Activated CD8-positive, alpha-beta T cell treated with anti-CD3 and anti-CD28 coated beads for 36 hours (primary cell): ENCODE results near the gene FOXE1. TPM values are rescaled to one million over a fixed set of nuclear protein-coding genes. Genes with fewer than 3 reads are reported as not detected.

Source experiments
- ATAC-seq: fragments of 200-7000 bp; cut with Tn5 transposase; one replicate; pipeline ENCODE4 v1.10.0; 2021; ENCODE audit warnings: mild to moderate bottlenecking, moderate library complexity
- CTCF ChIA-PET: fragments of 350-600 bp; sonication (Branson Sonifier 250); formaldehyde crosslinking; loops from one replicate; lab custom pipeline; 2021; ENCODE audit warnings: antibody characterized with exemption; lab: Charles Lee
- POLR2A ChIA-PET: fragments of 350-600 bp; sonication (Branson Sonifier 250); formaldehyde crosslinking; loops from one replicate; lab custom pipeline; 2021; ENCODE audit warnings: antibody characterized with exemption; lab: Charles Lee
- DNase-seq: peaks from one replicate; pipeline ENCODE4 v3.0.0-alpha.2; 2020
- H3K27ac Mint-ChIP-seq: one replicate; pipeline ENCODE4 v1.8.0; 2021; ENCODE audit warnings: mild to moderate bottlenecking, mixed read lengths
- H3K27me3 Mint-ChIP-seq: one replicate; pipeline ENCODE4 v1.8.0; 2021; ENCODE audit warnings: mixed read lengths
- H3K36me3 Mint-ChIP-seq: one replicate; pipeline ENCODE4 v1.8.0; 2021; ENCODE audit warnings: low read depth, mixed read lengths
- H3K4me1 Mint-ChIP-seq: one replicate; pipeline ENCODE4 v1.8.0; 2021; ENCODE audit warnings: low read depth, mixed read lengths
- H3K4me3 Mint-ChIP-seq: one replicate; pipeline ENCODE4 v1.8.0; 2021; ENCODE audit warnings: mild to moderate bottlenecking, moderate library complexity, mixed read lengths
- H3K9me3 Mint-ChIP-seq: one replicate; pipeline ENCODE4 v1.8.0; 2021; ENCODE audit warnings: mixed read lengths
- intact Hi-C: fragments of 100-400 bp; cut with micrococcal nuclease; formaldehyde crosslinking; loops from one replicate; pipeline ENCODE4 v1.10.0; 2022
- total RNA-seq, 2 experiments: library from RNA; stranded (reverse); gene quantifications; one replicate each; pipeline ENCODE4 v1.2.3, GENCODE V29; 2021
- TF ChIP-seq, protein P1 (sequence below): fragments of 200-600 bp; IDR thresholded peaks from one replicate; pipeline ENCODE4 v1.8.0; 2022; ENCODE audit warnings: antibody characterized with exemption, mild to moderate bottlenecking

FOXE1 gene
- total RNA-seq, 2 experiments from 2014 or later: 0.09 TPM; not detected in 1

GRCh38 chr9:97874624-97875023 is 21.6 kb downstream of the FOXE1 start:
- POLR2A ChIA-PET: interaction anchor here (0.6 kb wide), 1 partner anchor 134 kb away, joined by 3 read pairs; no protein-coding TSS in a partner anchor
- TF ChIP-seq, protein P1, sequence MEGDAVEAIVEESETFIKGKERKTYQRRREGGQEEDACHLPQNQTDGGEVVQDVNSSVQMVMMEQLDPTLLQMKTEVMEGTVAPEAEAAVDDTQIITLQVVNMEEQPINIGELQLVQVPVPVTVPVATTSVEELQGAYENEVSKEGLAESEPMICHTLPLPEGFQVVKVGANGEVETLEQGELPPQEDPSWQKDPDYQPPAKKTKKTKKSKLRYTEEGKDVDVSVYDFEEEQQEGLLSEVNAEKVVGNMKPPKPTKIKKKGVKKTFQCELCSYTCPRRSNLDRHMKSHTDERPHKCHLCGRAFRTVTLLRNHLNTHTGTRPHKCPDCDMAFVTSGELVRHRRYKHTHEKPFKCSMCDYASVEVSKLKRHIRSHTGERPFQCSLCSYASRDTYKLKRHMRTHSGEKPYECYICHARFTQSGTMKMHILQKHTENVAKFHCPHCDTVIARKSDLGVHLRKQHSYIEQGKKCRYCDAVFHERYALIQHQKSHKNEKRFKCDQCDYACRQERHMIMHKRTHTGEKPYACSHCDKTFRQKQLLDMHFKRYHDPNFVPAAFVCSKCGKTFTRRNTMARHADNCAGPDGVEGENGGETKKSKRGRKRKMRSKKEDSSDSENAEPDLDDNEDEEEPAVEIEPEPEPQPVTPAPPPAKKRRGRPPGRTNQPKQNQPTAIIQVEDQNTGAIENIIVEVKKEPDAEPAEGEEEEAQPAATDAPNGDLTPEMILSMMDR: no peak
- H3K9me3 Mint-ChIP-seq: no peaks in the 10 kb centered on the region
- no peak overlapping the region for H3K4me3 Mint-ChIP-seq
- H3K27ac Mint-ChIP-seq: no peak overlapping the region
- intact Hi-C loops: no loop called here
- no peak for DNase-seq
- no peaks in the 10 kb centered on the region for H3K4me1 Mint-ChIP-seq
- CTCF ChIA-PET: interaction anchor here (2.2 kb wide), 1 partner anchor 15 kb away, joined by 9 read pairs; no protein-coding TSS in a partner anchor
- peaks cover 2% of the 10 kb centered on the region for H3K27me3 Mint-ChIP-seq
- ATAC-seq: no peak
- H3K36me3 Mint-ChIP-seq: no peaks in the 10 kb centered on the region

DNA sequence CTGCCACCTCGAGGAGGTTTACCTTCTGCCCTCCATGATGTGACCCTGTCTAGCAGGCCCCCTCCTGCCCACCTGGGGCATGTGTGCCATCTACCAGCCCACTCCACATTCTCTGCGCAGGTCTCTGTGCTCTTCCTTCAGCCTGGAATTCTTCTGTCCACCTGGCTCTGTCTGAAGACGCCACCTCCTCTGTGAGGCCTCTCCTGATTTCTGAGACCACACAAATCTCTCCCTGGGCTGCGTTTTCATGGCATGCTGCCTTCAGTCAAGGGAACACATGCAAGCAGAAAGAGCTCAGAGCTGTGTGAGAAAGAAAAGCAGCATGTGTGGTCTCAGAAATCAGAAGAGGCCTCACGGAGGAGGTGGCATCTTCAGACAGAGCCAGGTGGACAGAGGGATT is 22.1 kb downstream of the FOXE1 start:
- ChIA-PET CTCF (interaction anchor here (2.2 kb wide), 1 partner anchor 15 kb away, joined by 9 read pairs; no protein-coding TSS in a partner anchor), POLR2A (no interaction called here)
- Mint-ChIP-seq H3K27me3 (peaks cover 2% of the 10 kb centered on the region), H3K27ac (no peak overlapping the region), H3K4me3 (no peak overlapping the region), H3K9me3 (no peaks in the 10 kb centered on the region), H3K4me1 (no peaks in the 10 kb centered on the region), H3K36me3 (no peaks in the 10 kb centered on the region)
- TF ChIP-seq, protein P1: no peak
- intact Hi-C loops: no loop called here
- ATAC-seq (no peak), DNase-seq (no peak)

DNA sequence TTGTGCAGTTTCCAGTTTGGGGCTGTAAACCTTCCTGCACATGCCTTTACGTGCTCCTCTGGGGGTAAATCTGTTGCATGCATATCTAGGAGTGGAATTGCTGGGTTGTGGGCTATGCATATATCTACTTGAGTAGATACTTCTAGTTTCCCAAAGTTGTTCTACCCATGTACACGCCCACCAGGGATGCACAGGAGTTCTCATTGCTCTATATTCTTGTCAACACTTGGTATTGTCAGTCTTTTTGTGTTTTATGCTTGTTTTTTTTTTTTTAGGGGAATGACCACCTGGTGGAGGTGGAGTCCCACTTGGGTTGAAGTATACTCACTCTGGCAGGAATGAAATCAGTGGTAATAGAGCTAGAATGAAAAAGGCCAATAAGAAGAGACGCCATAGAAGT is 23.0 kb downstream of the FOXE1 start:
- DNase-seq (no peak), ATAC-seq (no peak)
- no peaks in the 10 kb centered on the region for H3K27me3 Mint-ChIP-seq
- ChIA-PET CTCF (no interaction called here), POLR2A (no interaction called here)
- TF ChIP-seq, protein P1: no peak
- intact Hi-C loops: no loop called here
- no peak overlapping the region for H3K27ac Mint-ChIP-seq
- no peaks in the 10 kb centered on the region for H3K9me3 Mint-ChIP-seq
- H3K4me1 Mint-ChIP-seq: no peaks in the 10 kb centered on the region
- no peak overlapping the region for H3K4me3 Mint-ChIP-seq
- H3K36me3 Mint-ChIP-seq: no peaks in the 10 kb centered on the region

- POLR2A ChIA-PET: interaction anchor here (0.6 kb wide), 1 partner anchor 12 kb away, joined by 3 read pairs; no protein-coding TSS in a partner anchor
- CTCF ChIA-PET: interaction anchor here (0.6 to 4.6 kb wide), 3 partner anchors 10 to 21 kb away, joined by 3 to 30 read pairs (median 5); no protein-coding TSS in a partner anchor
Observed at GRCh38 chr9:97880336-97880735, 27.3 kb downstream of the FOXE1 start.

More at GRCh38 chr9:97880336-97880735, 27.3 kb downstream of the FOXE1 start:
- Mint-ChIP-seq H3K4me3 (no peak overlapping the region), H3K36me3 (no peaks in the 10 kb centered on the region), H3K9me3 (no peaks in the 10 kb centered on the region), H3K27ac (no peak overlapping the region), H3K4me1 (no peaks in the 10 kb centered on the region), H3K27me3 (no peaks in the 10 kb centered on the region)
- intact Hi-C loops: no loop called here
- DNase-seq: no peak
- ATAC-seq: no peak
- TF ChIP-seq, protein P1: no peak
